ELF-1 (cell line): ENCODE measurements around the gene RAB40AL.

Experiments
- DNase-seq: peaks from one replicate; pipeline ENCODE4 v3.0.0-alpha.2; 2016; ENCODE audit warnings: low read depth, low spot score

RAB40AL gene

GRCh38 chrX:102979536-102979935 lies 42.5 kb downstream of the RAB40AL start:
- DNase-seq = no peak

GRCh38 chrX:102983205-102983604 lies 46.1 kb downstream of the RAB40AL start:
- no peak for DNase-seq

GRCh38 chrX:102985192-102985591 lies 48.1 kb downstream of the RAB40AL start:
- DNase-seq = no peak
